Breast epithelium (tissue), 3 donors: Measurements from ENCODE around the gene SKA1.

Experiments used
- POLR2A ChIP-seq: fragments of 450-650 bp; IDR thresholded peaks from one replicate; pipeline ENCODE4 v1.6.1; 2016; ENCODE audit warnings: antibody characterized with exemption, mild to moderate bottlenecking, moderate library complexity
- POLR2AphosphoS5 ChIP-seq, 3 donors: sonication (generic); formaldehyde crosslinking; IDR thresholded peaks; one replicate each; pipeline ENCODE4 v1.6.1; 2017; ENCODE audit warnings: antibody characterized with exemption in 3 of 3
- TF ChIP-seq, protein P1 (sequence below), 3 donors: fragments of 450-650 bp; IDR thresholded peaks; one replicate each; pipeline ENCODE4 v1.5.1; 2016 to 2017; ENCODE audit warnings: antibody characterized with exemption in 3 of 3, mild to moderate bottlenecking in 3 of 3, moderate library complexity in 3 of 3

DNA sequence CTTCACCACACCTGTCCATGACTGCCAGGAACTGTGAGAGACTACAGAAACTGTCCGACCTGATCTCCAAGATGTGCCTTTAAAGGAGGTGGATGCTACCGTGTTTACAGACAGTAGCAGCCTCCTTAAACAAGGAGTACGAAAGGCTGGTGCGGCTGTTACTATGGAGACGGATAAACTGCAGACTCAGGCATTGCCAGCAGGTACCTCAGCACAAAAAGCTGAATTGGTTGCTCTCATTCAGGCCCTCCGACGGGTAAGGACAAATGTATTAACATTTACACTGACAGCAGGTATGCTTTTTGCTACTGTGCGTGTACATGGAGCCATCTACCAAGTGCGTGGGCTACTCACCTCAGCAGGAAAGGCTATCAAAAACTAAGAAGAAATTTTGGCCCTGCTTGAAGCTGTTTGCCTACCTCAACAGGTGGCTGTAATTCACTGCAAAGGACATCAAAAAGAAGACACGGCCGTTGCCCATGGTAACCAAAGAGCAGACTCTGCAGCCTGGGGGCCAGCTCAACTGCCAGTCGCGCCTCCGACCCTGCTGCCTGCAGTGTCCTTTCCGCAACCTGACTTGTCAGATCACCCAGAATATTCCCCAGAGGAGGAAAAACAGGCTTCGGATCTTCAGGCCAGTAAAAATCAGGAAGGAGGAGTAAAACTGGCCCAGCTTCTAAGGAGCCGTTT lies 30.9 kb downstream of the SKA1 start:
- TF ChIP-seq, protein P1, sequence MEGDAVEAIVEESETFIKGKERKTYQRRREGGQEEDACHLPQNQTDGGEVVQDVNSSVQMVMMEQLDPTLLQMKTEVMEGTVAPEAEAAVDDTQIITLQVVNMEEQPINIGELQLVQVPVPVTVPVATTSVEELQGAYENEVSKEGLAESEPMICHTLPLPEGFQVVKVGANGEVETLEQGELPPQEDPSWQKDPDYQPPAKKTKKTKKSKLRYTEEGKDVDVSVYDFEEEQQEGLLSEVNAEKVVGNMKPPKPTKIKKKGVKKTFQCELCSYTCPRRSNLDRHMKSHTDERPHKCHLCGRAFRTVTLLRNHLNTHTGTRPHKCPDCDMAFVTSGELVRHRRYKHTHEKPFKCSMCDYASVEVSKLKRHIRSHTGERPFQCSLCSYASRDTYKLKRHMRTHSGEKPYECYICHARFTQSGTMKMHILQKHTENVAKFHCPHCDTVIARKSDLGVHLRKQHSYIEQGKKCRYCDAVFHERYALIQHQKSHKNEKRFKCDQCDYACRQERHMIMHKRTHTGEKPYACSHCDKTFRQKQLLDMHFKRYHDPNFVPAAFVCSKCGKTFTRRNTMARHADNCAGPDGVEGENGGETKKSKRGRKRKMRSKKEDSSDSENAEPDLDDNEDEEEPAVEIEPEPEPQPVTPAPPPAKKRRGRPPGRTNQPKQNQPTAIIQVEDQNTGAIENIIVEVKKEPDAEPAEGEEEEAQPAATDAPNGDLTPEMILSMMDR (IDR thresholded peaks at IDR 0.05), result no peak
- TF ChIP-seq POLR2A (no peak), POLR2AphosphoS5 (IDR thresholded peaks at IDR 0.05) (no peak)
